Measurements from ENCODE around the gene TMPRSS3.

The TMPRSS3 gene

DNA sequence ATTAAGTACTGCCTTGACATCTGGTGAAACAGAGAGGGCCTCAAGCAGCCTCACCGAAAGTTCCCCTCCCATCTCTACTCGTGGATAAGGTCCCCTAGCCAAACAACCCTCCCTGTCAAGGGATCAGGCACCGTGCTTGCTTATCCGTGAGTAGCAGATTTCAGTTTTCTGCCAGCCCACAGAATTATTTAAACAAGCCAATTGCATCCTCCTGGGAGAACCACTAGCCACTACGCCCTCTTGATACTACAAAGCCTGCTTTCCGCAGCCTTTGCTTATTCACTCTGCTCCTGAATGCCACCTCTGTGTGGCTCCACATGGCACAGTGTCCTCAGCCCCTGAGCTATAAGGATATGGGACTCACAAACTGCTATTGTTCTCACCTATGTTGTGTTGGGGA, 39.2 kb downstream of the TMPRSS3 start:
- Histone ChIP-seq H3K9me3 (ENCODE audit: control insufficient read depth, insufficient read depth, low read length) (peaks cover 2% of the 10 kb centered on the region; the same call in 1 of the 2 replicates), H3K36me3 (ENCODE audit: insufficient read depth, low read length) (no peaks in the 10 kb centered on the region), H3K9ac (ENCODE audit: low read depth, low read length) (no peak overlapping the region), H3K4me1 (ENCODE audit: insufficient read depth, low read length) (no peaks in the 10 kb centered on the region)

DNA sequence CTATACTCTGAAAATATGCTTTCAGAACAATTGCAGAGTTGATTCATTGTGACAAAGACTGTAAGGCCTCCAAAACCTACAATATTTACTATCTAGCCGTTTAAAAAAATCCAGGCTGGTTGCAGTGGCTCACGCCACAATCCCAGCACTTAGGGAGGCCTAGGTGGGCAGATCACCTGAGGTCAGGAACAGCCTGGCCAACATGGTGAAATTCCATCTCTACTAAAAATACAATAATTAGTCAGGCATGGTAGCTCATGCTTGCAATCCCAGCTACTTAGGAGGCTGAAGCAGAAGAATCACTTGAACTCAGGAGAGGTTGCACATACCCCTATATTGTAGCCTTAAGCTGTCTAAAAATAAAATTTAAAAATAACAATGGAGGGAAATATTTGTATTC, 39.8 kb downstream of the TMPRSS3 start:
- Histone ChIP-seq H3K9me3 (ENCODE audit: control insufficient read depth, insufficient read depth, low read length) (peaks cover 2% of the 10 kb centered on the region; the same call in 1 of the 2 replicates), H3K4me1 (ENCODE audit: insufficient read depth, low read length) (no peaks in the 10 kb centered on the region), H3K9ac (ENCODE audit: low read depth, low read length) (no peak overlapping the region), H3K36me3 (ENCODE audit: insufficient read depth, low read length) (no peaks in the 10 kb centered on the region)

DNA sequence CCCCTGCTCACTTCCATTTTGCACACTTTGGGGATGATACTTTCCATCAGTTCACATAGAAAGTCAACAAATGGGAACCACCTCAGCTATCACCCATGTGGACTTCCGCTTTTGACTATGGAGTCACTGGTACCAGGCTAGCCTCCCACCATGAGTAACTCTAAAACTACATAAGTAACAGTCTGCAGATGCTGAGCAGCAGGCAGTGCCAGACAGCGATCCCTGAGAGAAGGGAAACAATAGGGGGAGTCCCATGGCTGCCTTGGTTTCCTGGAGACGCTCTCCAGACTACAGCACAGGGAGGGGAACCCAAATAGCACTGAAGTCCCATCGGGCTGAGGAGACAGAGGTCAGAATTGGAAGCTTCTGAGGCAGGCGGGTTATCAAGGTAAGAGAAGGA, 42.2 kb downstream of the TMPRSS3 start:
- no peaks in the 10 kb centered on the region for H3K4me1 ChIP-seq (ENCODE audit: insufficient read depth, low read length)
- H3K36me3 ChIP-seq (ENCODE audit: insufficient read depth, low read length): no peaks in the 10 kb centered on the region
- H3K9me3 ChIP-seq (ENCODE audit: control insufficient read depth, insufficient read depth, low read length): 0 out of 2 replicates have a peak, but pooled peaks cover 2% of the 10 kb centered on the region
- no peak overlapping the region for H3K9ac ChIP-seq (ENCODE audit: low read depth, low read length)

DNA sequence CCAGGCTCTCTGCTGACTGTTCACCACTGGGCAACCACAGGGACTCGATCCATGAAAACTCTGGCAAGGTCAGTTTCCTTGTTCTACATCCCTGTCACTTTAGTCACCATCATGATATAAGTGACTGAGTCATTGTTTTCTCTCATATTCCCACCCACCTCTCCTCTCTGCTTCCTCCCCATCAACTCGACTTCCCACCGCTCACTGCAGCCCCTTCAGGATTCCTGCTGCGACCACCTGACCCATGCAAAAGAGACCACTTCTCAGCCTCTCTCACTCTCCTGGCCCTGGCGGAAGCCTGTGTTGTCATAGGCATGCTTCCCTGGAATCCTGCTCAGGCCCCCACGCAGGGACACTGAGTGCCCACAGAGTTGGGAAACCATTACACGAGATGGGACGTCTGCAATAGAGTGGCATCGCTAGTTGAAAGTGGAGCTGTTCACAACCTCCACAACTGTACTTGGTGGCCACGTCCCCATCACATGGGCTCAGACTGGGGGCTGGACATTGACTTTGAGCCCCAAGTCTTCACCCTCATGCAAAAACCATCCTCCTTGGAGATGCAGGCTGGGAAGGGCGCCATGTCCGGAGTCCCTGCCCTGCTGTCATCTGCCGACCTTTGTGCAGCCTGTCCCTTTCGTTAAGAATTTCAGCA, 43.3 kb downstream of the TMPRSS3 start:
- H3K9ac ChIP-seq (ENCODE audit: low read depth, low read length): no peak overlapping the region
- no peaks in the 10 kb centered on the region for H3K36me3 ChIP-seq (ENCODE audit: insufficient read depth, low read length)
- H3K9me3 ChIP-seq (ENCODE audit: control insufficient read depth, insufficient read depth, low read length): 0 out of 2 replicates have a peak, but pooled peaks cover 2% of the 10 kb centered on the region

DNA sequence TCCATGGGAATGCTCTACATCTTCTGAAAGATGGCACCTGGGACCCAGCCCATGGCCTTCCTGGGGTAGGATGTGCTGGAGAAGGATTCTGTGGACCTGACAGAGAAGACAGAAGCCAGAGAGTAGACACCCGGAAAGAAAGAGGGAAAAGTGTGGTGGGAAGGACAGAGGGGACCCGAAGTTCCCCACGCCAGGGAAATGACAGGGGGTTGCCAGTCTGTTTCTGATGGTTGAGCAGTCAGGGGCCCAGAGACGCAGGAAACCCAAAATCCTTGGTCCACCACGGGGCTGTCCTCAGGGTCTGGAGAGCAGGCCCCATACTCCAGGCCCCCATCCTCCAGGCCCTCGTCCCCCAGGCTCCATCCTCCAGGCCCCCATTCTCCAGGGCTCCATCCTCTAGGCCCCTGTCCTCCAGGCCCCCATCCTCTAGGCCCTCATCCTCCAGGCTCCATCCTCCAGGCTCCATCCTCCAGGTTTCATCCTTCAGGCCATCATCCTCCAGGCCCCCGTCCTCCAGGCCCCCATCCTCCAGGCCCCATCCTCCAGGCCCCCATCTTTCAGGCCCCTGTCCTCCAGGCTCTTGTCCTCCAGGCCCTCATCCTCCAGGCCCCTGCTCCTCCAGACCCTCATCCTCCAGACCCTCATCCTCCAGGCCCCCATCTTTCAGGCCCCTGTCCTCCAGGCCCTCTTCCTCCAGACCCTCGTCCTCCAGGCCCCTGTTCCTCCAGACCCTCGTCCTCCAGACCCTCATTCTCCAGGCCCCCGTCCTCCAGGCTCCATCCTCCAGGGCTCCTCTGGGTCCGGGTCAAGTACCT, 44.0 kb downstream of the TMPRSS3 start:
- no peaks in the 10 kb centered on the region for H3K36me3 ChIP-seq (ENCODE audit: insufficient read depth, low read length)
- H3K9ac ChIP-seq (ENCODE audit: low read depth, low read length): no peak overlapping the region
- H3K4me1 ChIP-seq (ENCODE audit: insufficient read depth, low read length): no peaks in the 10 kb centered on the region
- 0 out of 2 replicates have a peak, but pooled peaks cover 2% of the 10 kb centered on the region for H3K9me3 ChIP-seq (ENCODE audit: control insufficient read depth, insufficient read depth, low read length)

More for the DNA sequence above, 43.3 kb downstream of the TMPRSS3 start:
- H3K4me1 ChIP-seq (ENCODE audit: insufficient read depth, low read length): no peaks in the 10 kb centered on the region

DNA sequence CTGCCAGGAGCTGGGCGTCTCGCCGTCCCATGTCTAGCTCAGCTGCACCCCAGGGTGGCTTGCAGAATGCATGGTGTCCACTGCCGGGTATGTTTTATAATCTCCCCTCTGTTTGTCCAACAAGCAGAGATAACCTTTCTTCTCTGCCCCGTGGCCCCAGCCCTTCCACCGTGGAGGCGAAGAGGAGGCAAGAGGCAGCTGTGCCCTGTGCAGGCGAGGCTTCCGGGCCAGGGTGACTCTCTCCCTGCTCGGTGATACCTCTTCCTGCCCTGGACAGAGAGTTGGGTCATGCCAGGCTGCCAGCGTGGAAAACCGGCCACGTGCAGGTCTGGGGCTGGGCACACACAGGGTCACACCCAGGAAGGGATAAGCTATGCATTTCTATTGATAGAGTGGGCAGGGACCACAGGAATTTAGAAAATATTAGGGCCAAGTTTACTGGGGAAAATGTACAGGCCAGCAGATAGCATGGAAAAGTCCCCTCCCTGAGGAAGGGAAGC, 44.9 kb downstream of the TMPRSS3 start, which contains the start of gene TFF2:
Gene TFF2, minus strand, starts transcription at position 68 of the 500 bp plus-strand sequence. Its CDS starts 37 bp downstream, at position 31.
- no peaks in the 10 kb centered on the region for H3K9me3 ChIP-seq (ENCODE audit: control insufficient read depth, insufficient read depth, low read length)
- H3K36me3 ChIP-seq (ENCODE audit: insufficient read depth, low read length): no peaks in the 10 kb centered on the region
- no peak within 1 kb of the TSS for H3K9ac ChIP-seq (ENCODE audit: low read depth, low read length)
- no peaks in the 10 kb centered on the region for H3K4me1 ChIP-seq (ENCODE audit: insufficient read depth, low read length)

DNA sequence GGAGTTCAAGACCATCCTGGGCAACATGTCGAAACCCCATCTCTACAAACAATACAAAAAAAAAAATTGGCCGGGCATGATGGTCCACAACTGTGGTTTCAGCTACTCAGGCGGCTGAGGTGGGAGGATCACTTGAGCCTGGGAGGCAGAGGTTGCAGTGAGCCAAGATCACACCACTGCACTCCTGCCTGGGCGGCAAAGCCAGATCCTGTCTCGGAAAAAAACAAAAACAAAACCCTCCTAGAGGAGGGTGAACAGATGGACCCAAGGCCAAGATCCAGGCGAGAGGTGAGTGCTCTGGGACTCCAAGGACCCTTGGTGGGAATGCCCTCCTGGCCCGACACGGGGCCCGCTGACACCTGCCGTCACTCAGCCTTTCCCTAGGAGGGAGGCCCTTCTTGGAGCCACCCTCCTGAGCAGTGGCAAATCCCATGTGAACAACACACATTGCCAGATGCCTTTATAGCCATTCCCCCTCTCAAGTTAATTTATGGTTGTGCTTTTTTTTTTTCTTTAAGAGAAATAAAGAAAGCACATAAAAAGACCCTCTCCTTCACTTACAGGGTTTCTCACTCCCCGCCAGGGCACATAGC, 45.4 kb downstream of the TMPRSS3 start:
- H3K36me3 ChIP-seq (ENCODE audit: insufficient read depth, low read length): no peaks in the 10 kb centered on the region
- no peaks in the 10 kb centered on the region for H3K4me1 ChIP-seq (ENCODE audit: insufficient read depth, low read length)
- no peak overlapping the region for H3K9ac ChIP-seq (ENCODE audit: low read depth, low read length)
- H3K9me3 ChIP-seq (ENCODE audit: control insufficient read depth, insufficient read depth, low read length): no peaks in the 10 kb centered on the region

DNA sequence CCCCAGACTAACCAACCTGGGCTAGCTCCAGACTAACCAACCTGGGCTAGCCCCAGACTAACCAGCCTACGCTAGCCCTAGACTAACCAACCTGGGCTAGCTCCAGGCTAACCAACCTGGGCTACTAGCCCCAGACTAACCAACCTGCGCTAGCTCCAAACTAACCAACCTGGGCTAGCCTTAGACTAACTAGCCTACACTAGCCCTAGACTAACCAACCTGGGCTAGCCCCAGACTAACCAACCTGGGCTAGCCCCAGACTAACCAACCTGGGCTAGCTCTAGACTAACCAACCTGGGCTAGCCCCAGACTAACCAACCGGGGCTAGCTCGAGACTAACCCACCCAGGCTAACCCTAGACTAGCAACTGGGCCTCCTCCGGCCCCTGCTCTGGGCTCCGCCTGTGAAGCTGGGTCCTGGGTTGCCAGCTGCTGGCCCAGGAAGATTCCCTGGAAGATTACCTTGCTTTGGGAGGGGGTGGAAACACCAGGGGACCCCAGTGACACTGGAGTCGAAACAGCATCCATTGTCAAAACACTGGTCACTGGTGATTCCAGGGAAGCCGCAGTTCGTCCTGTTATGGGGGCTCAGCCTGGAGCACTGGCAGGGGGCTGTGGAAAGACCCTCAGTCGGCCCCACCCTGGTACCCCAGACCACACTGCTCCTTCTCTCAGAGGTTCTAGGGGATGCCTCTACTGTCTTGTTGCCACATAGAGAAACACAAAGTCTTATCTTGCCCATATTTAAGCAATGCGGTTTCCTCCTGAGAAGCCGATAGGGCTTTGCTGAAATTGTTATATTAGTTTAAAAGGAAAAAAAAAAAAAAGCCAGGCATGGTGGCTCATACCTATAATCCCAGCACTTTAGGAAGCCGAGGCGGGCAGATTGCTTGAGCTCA, 46.2 kb downstream of the TMPRSS3 start:
- Histone ChIP-seq H3K4me1 (ENCODE audit: insufficient read depth, low read length) (no peaks in the 10 kb centered on the region), H3K36me3 (ENCODE audit: insufficient read depth, low read length) (no peaks in the 10 kb centered on the region), H3K9ac (ENCODE audit: low read depth, low read length) (no peak overlapping the region), H3K9me3 (ENCODE audit: control insufficient read depth, insufficient read depth, low read length) (no peaks in the 10 kb centered on the region)

DNA sequence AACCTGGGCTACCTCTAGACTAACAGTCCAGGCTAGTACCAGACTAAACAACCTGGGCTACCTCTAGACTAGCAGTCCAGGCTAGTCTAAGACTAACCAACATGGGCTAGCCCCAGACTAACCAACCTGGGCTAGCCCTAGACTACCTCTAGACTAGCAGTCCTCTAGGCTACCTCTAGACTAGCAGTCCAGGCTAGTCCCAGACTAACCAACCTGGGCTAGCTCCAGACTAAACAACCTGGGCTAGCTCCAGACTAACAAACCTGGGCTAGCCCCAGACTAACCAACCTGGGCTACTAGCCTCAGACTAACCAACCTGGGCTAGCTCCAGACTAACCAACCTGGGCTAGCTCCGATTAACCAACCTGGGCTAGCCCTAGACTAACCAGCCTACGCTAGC, 47.1 kb downstream of the TMPRSS3 start:
- no peaks in the 10 kb centered on the region for H3K9me3 ChIP-seq (ENCODE audit: control insufficient read depth, insufficient read depth, low read length)
- no peaks in the 10 kb centered on the region for H3K36me3 ChIP-seq (ENCODE audit: insufficient read depth, low read length)
- H3K4me1 ChIP-seq (ENCODE audit: insufficient read depth, low read length): no peaks in the 10 kb centered on the region
- H3K9ac ChIP-seq (ENCODE audit: low read depth, low read length): no peak overlapping the region

DNA sequence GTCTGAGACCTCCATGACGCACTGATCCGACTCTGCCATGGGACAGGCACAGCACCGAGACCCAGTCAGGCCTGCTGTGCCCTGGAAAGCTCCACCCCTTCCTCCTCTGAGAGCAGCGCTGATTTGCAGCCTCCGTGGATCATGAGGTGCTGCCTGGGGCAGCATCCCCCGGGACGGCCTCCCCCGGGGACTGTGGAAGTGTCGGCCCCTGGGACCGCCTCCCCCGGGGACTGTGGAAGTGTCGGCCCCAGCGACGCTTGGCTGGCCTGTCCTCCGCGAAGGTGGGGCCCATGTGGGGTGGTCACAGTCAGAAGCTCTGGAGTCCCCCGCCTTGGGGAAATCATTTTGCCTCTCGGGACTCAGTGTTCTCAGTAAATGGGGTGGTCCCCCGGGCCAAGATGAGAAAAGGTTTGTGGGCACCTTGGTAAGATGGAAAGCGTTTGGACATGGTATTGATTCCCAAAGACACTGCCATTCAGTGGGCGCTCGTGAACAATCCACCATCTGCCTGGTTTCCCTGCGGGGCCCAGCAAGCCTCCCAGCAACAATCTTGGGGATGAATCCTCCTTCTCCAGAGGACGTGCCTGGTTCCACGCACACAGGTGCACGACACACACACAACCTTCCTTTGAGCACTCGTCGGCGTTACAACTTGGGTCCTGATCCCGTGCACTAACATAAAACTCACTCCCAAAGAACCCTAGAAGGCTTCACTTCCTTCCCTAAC, 48.1 kb downstream of the TMPRSS3 start:
- Histone ChIP-seq H3K36me3 (ENCODE audit: insufficient read depth, low read length) (no peaks in the 10 kb centered on the region), H3K9me3 (ENCODE audit: control insufficient read depth, insufficient read depth, low read length) (no peaks in the 10 kb centered on the region), H3K9ac (ENCODE audit: low read depth, low read length) (no peak overlapping the region), H3K4me1 (ENCODE audit: insufficient read depth, low read length) (no peaks in the 10 kb centered on the region)

DNA sequence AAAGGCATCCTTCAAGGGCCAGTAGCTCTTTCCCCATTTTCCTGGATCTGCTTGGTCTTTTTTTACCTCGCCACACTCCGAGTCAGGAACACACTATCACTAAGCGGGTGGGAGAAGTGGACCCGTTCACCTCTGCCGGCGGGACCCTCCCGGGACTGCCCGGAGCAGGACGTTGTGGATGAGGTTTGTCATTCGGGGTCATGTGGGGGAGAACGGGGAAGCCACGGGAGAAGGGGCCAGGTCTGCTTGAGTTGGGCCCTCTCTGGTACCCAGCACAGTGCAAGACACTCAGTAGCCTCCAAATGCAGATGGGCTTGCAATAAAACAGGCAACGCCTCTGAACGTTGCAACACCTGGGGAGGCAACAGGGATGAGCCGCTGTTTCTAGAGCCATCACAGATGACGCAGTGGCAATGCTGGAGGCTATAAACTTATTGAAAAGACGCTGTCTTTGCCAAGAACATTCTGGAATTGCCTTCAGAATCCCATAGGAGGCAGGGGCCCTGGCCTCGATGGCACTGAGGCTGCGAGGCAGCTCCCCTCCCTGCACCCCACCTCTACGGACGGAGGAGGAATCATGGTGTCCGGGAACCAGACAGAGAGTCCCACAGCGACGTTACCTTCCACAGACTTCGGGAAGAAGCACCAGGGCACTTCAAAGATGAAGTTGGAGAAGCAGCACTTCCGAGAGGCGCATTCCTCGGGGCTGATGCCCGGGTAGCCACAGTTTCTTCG, 48.8 kb downstream of the TMPRSS3 start:
- H3K9ac ChIP-seq (ENCODE audit: low read depth, low read length): no peak overlapping the region
- H3K36me3 ChIP-seq (ENCODE audit: insufficient read depth, low read length): no peaks in the 10 kb centered on the region
- H3K9me3 ChIP-seq (ENCODE audit: control insufficient read depth, insufficient read depth, low read length): no peaks in the 10 kb centered on the region
- no peaks in the 10 kb centered on the region for H3K4me1 ChIP-seq (ENCODE audit: insufficient read depth, low read length)

DNA sequence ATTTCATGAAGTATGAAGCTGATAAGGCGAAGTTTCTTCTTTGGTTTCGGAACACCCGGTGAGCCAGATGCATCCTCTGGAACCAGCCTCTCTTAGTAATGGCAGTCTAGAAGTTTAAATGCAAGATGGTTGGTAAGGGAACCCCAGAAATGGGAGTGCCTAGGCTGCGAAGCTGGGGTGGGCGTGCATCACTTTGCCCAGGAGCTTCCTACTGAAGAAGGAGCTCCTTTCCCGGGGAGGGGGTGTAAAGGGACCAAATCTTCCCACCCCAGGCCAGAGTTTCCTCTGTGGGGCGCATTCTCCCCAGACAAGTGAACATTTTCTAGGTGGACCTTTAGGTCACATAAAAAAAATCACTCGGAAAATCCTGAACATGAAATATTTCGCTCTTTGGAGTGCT, 49.4 kb downstream of the TMPRSS3 start:
- no peaks in the 10 kb centered on the region for H3K9me3 ChIP-seq (ENCODE audit: control insufficient read depth, insufficient read depth, low read length)
- H3K9ac ChIP-seq (ENCODE audit: low read depth, low read length): no peak overlapping the region
- no peaks in the 10 kb centered on the region for H3K4me1 ChIP-seq (ENCODE audit: insufficient read depth, low read length)
- no peaks in the 10 kb centered on the region for H3K36me3 ChIP-seq (ENCODE audit: insufficient read depth, low read length)

DNA sequence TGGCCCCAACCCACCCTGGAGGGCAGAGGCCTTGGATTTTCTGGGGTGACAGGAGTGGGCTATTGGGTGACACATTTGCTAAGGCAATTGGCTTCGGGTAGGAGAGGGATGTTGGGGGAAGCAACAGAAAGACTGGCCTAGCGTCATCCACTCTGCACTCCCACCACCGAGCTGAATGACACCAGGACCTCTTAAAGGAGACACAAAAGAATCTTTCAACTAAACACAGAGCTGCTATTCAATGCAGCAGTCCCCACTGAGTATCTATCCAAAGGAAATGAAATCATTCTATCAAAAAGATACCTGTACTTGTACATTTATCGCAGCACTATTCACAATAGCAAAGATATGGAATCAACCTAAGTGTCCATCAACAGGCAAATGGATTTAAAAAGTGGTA, 51.2 kb downstream of the TMPRSS3 start:
- H3K36me3 ChIP-seq (ENCODE audit: insufficient read depth, low read length): no peaks in the 10 kb centered on the region
- H3K9me3 ChIP-seq (ENCODE audit: control insufficient read depth, insufficient read depth, low read length): no peaks in the 10 kb centered on the region
- H3K9ac ChIP-seq (ENCODE audit: low read depth, low read length): no peak overlapping the region
- no peaks in the 10 kb centered on the region for H3K4me1 ChIP-seq (ENCODE audit: insufficient read depth, low read length)
